GM23338 (cell line): Measurements from ENCODE around the gene RNASE8. TPM values are rescaled to one million over a fixed set of nuclear protein-coding genes. Genes with fewer than 3 reads are reported as not detected.

Experiments
- ATAC-seq: fragments of 200-7000 bp; cut with Tn5 transposase; 3 replicates; pipeline ENCODE4 v1.9.1; 2020
- DNase-seq: peaks from one replicate; pipeline ENCODE4 v3.0.0-alpha.2; 2015; ENCODE audit warnings: low spot score
- H2AFZ ChIP-seq: fragments of 200-600 bp; sonication (generic); 2 replicates; pipeline ENCODE4 v1.8.0; 2016; ENCODE audit warnings: antibody characterized with exemption, mild to moderate bottlenecking, moderate library complexity
- H3F3A ChIP-seq: fragments of 200-600 bp; sonication (generic); replicated peaks from 2 replicates; pipeline ENCODE4 v1.8.0; 2017; ENCODE audit warnings: antibody characterized with exemption, mixed run types, low read depth
- H3K27ac ChIP-seq: fragments of 200-600 bp; sonication (generic); 2 replicates; pipeline ENCODE4 v1.6.1; 2016; ENCODE audit warnings: low read depth
- H3K27me3 ChIP-seq: fragments of 200-600 bp; sonication (generic); 2 replicates; pipeline ENCODE4 v1.8.0; 2016; ENCODE audit warnings: mild to moderate bottlenecking, mixed run types, moderate library complexity; ENCODE audit not compliant: insufficient read depth
- H3K36me3 ChIP-seq: fragments of 200-600 bp; sonication (generic); 2 replicates; pipeline ENCODE4 v1.8.0; 2016; ENCODE audit warnings: mild to moderate bottlenecking; ENCODE audit not compliant: insufficient read depth
- H3K4me1 ChIP-seq: fragments of 200-600 bp; sonication (generic); 2 replicates; pipeline ENCODE4 v1.8.0; 2016; ENCODE audit warnings: mild to moderate bottlenecking, moderate library complexity; ENCODE audit not compliant: insufficient read depth
- H3K4me2 ChIP-seq: fragments of 200-600 bp; sonication (generic); 2 replicates; pipeline ENCODE4 v1.7.1; 2017; ENCODE audit warnings: mixed run types
- H3K4me3 ChIP-seq: fragments of 200-600 bp; sonication (generic); 2 replicates; pipeline ENCODE4 v1.6.1; 2016; ENCODE audit warnings: mixed run types
- H3K79me2 ChIP-seq: fragments of 200-600 bp; sonication (generic); replicated peaks from 2 replicates; pipeline ENCODE4 v1.8.0; 2017; ENCODE audit warnings: mild to moderate bottlenecking; ENCODE audit not compliant: insufficient read depth
- H3K9me2 ChIP-seq: fragments of 200-600 bp; sonication (generic); 2 replicates; pipeline ENCODE4 v1.8.0; 2017; ENCODE audit not compliant: insufficient read depth
- H4K20me1 ChIP-seq: fragments of 200-600 bp; sonication (generic); replicated peaks from 2 replicates; pipeline ENCODE4 v1.8.0; 2017; ENCODE audit warnings: mild to moderate bottlenecking; ENCODE audit not compliant: insufficient read depth
- H3K27ac Mint-ChIP-seq: 2 replicates; pipeline ENCODE4 v1.8.0; 2020; ENCODE audit warnings: inconsistent platforms, mild to moderate bottlenecking, moderate library complexity, mixed read lengths
- H3K27me3 Mint-ChIP-seq: 3 replicates; pipeline ENCODE4 v1.8.0; 2022; ENCODE audit warnings: low read depth, mild to moderate bottlenecking, moderate library complexity, mixed read lengths, inconsistent platforms; ENCODE audit not compliant: insufficient read depth, poor library complexity
- H3K36me3 Mint-ChIP-seq: 3 replicates; pipeline ENCODE4 v1.8.0; 2021; ENCODE audit warnings: low read depth, mild to moderate bottlenecking, inconsistent platforms, moderate library complexity, mixed read lengths
- H3K4me1 Mint-ChIP-seq: 3 replicates; pipeline ENCODE4 v1.8.0; 2020; ENCODE audit warnings: mild to moderate bottlenecking, inconsistent platforms, mixed read lengths
- H3K4me3 Mint-ChIP-seq: 3 replicates; pipeline ENCODE4 v1.8.0; 2021; ENCODE audit warnings: moderate library complexity, mild to moderate bottlenecking, inconsistent platforms, mixed read lengths
- H3K9me3 Mint-ChIP-seq: 3 replicates; pipeline ENCODE4 v1.8.0; 2020; ENCODE audit warnings: moderate library complexity, mild to moderate bottlenecking, inconsistent platforms, mixed read lengths
- CREB1 ChIP-seq: fragments of 250-450 bp; sonication (Bioruptor Pico); IDR thresholded peaks from 2 replicates; pipeline ENCODE4 v1.5.0; 2020; ENCODE audit warnings: low read depth, mild to moderate bottlenecking, moderate library complexity
- CTCF ChIP-seq, 2 experiments: fragments of 200-600 bp in 1 of 2; sonication (generic) in 1 of 2; conservative IDR thresholded peaks; 2 replicates each; pipeline versions ENCODE4 v1.5.1 to v1.6.1; 2016 to 2017; ENCODE audit warnings: antibody characterized with exemption in 2 of 2, low read depth in 2 of 2, mild to moderate bottlenecking in 2 of 2, moderate library complexity in 1 of 2
- ETS1 ChIP-seq: IDR thresholded peaks from 2 replicates; pipeline ENCODE4 v1.6.1; 2016; ENCODE audit warnings: antibody characterized with exemption
- EZH2 ChIP-seq: fragments of 200-600 bp; sonication (generic); IDR thresholded peaks from one replicate; pipeline ENCODE4 v1.8.0; 2017; ENCODE audit warnings: antibody characterized with exemption, mild to moderate bottlenecking, low read depth; ENCODE audit not compliant: unreplicated experiment
- EZH2phosphoT487 ChIP-seq: fragments of 200-600 bp; sonication (generic); IDR thresholded peaks from one replicate; pipeline ENCODE4 v1.8.1; 2018; ENCODE audit warnings: antibody characterized with exemption; ENCODE audit not compliant: unreplicated experiment
- JUNB ChIP-seq: IDR thresholded peaks from one replicate; pipeline ENCODE4 v1.6.1; 2016; ENCODE audit warnings: antibody characterized with exemption; ENCODE audit not compliant: unreplicated experiment
- NANOG ChIP-seq: IDR thresholded peaks from 2 replicates; pipeline ENCODE4 v1.6.1; 2016; ENCODE audit warnings: antibody characterized with exemption, borderline replicate concordance
- POLR2AphosphoS5 ChIP-seq: IDR thresholded peaks from 2 replicates; pipeline ENCODE4 v1.6.1; 2016; ENCODE audit warnings: antibody characterized with exemption, low read depth
- REST ChIP-seq: IDR thresholded peaks from one replicate; pipeline ENCODE4 v1.6.1; 2018; ENCODE audit warnings: antibody characterized with exemption; ENCODE audit not compliant: unreplicated experiment
- STAT1 ChIP-seq: IDR thresholded peaks from one replicate; pipeline ENCODE4 v1.6.1; 2016; ENCODE audit warnings: antibody characterized with exemption; ENCODE audit not compliant: unreplicated experiment
- ZNF114 ChIP-seq: fragments of 250-450 bp; sonication (Bioruptor Pico); IDR thresholded peaks from 2 replicates; pipeline ENCODE4 v1.5.0; 2020; ENCODE audit warnings: mild to moderate bottlenecking, moderate library complexity
- ZNF331 ChIP-seq: fragments of 250-450 bp; sonication (Bioruptor Pico); IDR thresholded peaks from 2 replicates; pipeline ENCODE4 v1.5.0; 2020; ENCODE audit warnings: low read depth, mild to moderate bottlenecking, moderate library complexity
- ZNF462 ChIP-seq: fragments of 250-450 bp; sonication (Bioruptor Pico); IDR thresholded peaks from 2 replicates; pipeline ENCODE4 v1.5.0; 2020; ENCODE audit warnings: mild to moderate bottlenecking, moderate library complexity
- polyA plus RNA-seq: library from polyadenylated mRNA; unstranded; fragments of >200 nt; fragmentation: Nextera tagmentation; extraction: Ambion mirVana; gene quantifications from 2 replicates; pipeline ENCODE4 v1.2.1, GENCODE V29; 2016
- total RNA-seq: library from RNA; depleted of rRNA; stranded (reverse); fragments of >200 nt; shearing (Covaris generic); gene quantifications from 2 replicates; pipeline ENCODE4 v1.2.3, GENCODE V29; 2014

The RNASE8 gene
- total and polyA plus RNA-seq, 2 experiments from 2014 or later = not detected

- no peak for DNase-seq
- Histone ChIP-seq H4K20me1 (no peaks in the 10 kb centered on the region), H3K36me3 (no peaks in the 10 kb centered on the region), H3F3A (no peaks in the 10 kb centered on the region), H3K4me2 (no peak overlapping the region), H3K9me2 (no peaks in the 10 kb centered on the region; the same call in 1 of the 2 replicates), H3K4me3 (no peak overlapping the region), H3K27me3 (no peaks in the 10 kb centered on the region), H3K27ac (no peak overlapping the region), H3K79me2 (no peaks in the 10 kb centered on the region), H3K4me1 (no peaks in the 10 kb centered on the region), H2AFZ (no peak overlapping the region; the same call in 1 of the 2 replicates)
- Mint-ChIP-seq H3K36me3 (no peaks in the 10 kb centered on the region), H3K4me3 (no peak overlapping the region), H3K9me3 (no peaks in the 10 kb centered on the region; the same call in 2 of the 3 replicates), H3K4me1 (no peaks in the 10 kb centered on the region; the same call in 2 of the 3 replicates), H3K27ac (no peak overlapping the region), H3K27me3 (peaks cover 2% of the 10 kb centered on the region)
- no peak for ATAC-seq
- TF ChIP-seq EZH2 (no peak), EZH2phosphoT487 (no peak), CTCF (conservative IDR thresholded peaks at IDR 0.05; ENCODE audit: low read depth in 2 of 2) (no peak), ZNF331 (CRISPR knock-in tag) (no peak), CREB1 (CRISPR knock-in tag) (no peak), REST (no peak), JUNB (no peak), NANOG (no peak), ZNF462 (no peak), ZNF114 (CRISPR knock-in tag) (no peak), ETS1 (no peak), STAT1 (no peak), POLR2AphosphoS5 (no peak)
These were observed 10.2 kb upstream of the RNASE8 start for GRCh38 chr14:21047378-21047781.
